SK-N-SH (cell line): ENCODE results near the gene HK2. TPM values are rescaled to one million over a fixed set of nuclear protein-coding genes. Genes with fewer than 3 reads are reported as not detected.
A peak's percentile ranks its signal among the peaks of the same experiment; 100 is the strongest.

Experiments used
- CTCF ChIA-PET: fragments of 300-600, 350-600 bp; formaldehyde crosslinking; extraction: SDS; loops from one replicate; lab custom pipeline; 2021; lab: Yijun Ruan, JAX
- POLR2A ChIA-PET: fragments of 350-600 bp; sonication (Branson Sonifier 250); formaldehyde crosslinking; extraction: SDS; loops from one replicate; lab custom pipeline; 2020; ENCODE audit warnings: antibody characterized with exemption, inconsistent platforms; lab: Yijun Ruan, JAX
- DNase-seq: peaks from one replicate; pipeline ENCODE4 v3.0.0; 2012
- H2AFZ ChIP-seq: fragments of 200-600 bp; sonication (generic); 2 replicates; pipeline ENCODE4 v1.8.1; 2016; ENCODE audit warnings: antibody characterized with exemption, mild to moderate bottlenecking, low read depth
- H3F3A ChIP-seq: fragments of 200-600 bp; sonication (generic); replicated peaks from 2 replicates; pipeline ENCODE3; 2016; ENCODE audit warnings: antibody characterized with exemption, mild to moderate bottlenecking; ENCODE audit not compliant: insufficient read depth
- H3K27ac ChIP-seq, 2 experiments: fragments of 200-500 bp in 1 of 2; fragments of 200-600 bp in 1 of 2; sonication (Bioruptor generic) in 1 of 2; sonication (generic), shearing (Covaris generic) in 1 of 2; 2 replicates each; pipeline versions ENCODE4 v1.5.1 to v1.6.1; 2014 to 2016; ENCODE audit warnings: low read depth in 2 of 2, inconsistent platforms in 1 of 2, low read length in 1 of 2, mild to moderate bottlenecking in 1 of 2, mixed read lengths in 1 of 2
- H3K27me3 ChIP-seq: fragments of 200-600 bp; sonication (generic), shearing (Covaris generic); 2 replicates; pipeline ENCODE4 v1.6.1; 2016; ENCODE audit warnings: mixed run types; ENCODE audit not compliant: insufficient read depth
- H3K36me3 ChIP-seq, 2 experiments: fragments of 200-500 bp in 1 of 2; fragments of 200-600 bp in 1 of 2; sonication (Bioruptor generic) in 1 of 2; sonication (generic) in 1 of 2; replicated peaks in 1 of 2; 2 replicates each; pipeline versions ENCODE3 to v1.5.1; 2014 to 2016; ENCODE audit warnings: low read length in 1 of 2, mild to moderate bottlenecking in 1 of 2; ENCODE audit not compliant: insufficient read depth in 2 of 2, control insufficient read depth in 1 of 2
- H3K4me1 ChIP-seq, 2 experiments: fragments of 200-500 bp in 1 of 2; fragments of 200-600 bp in 1 of 2; sonication (Bioruptor generic) in 1 of 2; sonication (generic), shearing (Covaris generic) in 1 of 2; 2 replicates each; pipeline versions ENCODE4 v1.5.1 to v1.6.1; 2014 to 2016; ENCODE audit warnings: low read depth in 1 of 2, low read length in 1 of 2, mixed run types in 1 of 2; ENCODE audit not compliant: insufficient read depth in 2 of 2, control insufficient read depth in 1 of 2
- H3K4me2 ChIP-seq: fragments of 200-600 bp; sonication (generic), shearing (Covaris generic); 2 replicates; pipeline ENCODE4 v1.6.1; 2017; ENCODE audit warnings: mixed run types
- H3K4me3 ChIP-seq, 2 experiments: fragments of 200-500 bp in 1 of 2; fragments of 200-600 bp in 1 of 2; sonication (Bioruptor generic) in 1 of 2; sonication (generic), shearing (Covaris generic) in 1 of 2; 2 replicates each; pipeline versions ENCODE4 v1.5.1 to v1.8.1; 2014 to 2016; ENCODE audit warnings: low read depth in 2 of 2, inconsistent platforms in 1 of 2, low read length in 1 of 2, mild to moderate bottlenecking in 1 of 2, mixed read lengths in 1 of 2, moderate library complexity in 1 of 2
- H3K79me2 ChIP-seq: fragments of 200-600 bp; sonication (generic); 2 replicates; pipeline ENCODE4 v1.8.1; 2017; ENCODE audit warnings: mild to moderate bottlenecking; ENCODE audit not compliant: insufficient read depth
- H3K9ac ChIP-seq: fragments of 200-600 bp; sonication (generic); 2 replicates; pipeline ENCODE4 v1.6.1; 2017; ENCODE audit warnings: mixed run types
- H3K9me2 ChIP-seq: fragments of 200-600 bp; sonication (generic); 2 replicates; pipeline ENCODE4 v1.6.1; 2017; ENCODE audit warnings: mixed run types
- H3K9me3 ChIP-seq: fragments of 200-600 bp; sonication (generic); 2 replicates; pipeline ENCODE4 v1.6.1; 2017; ENCODE audit warnings: mixed run types, mild to moderate bottlenecking, moderate library complexity
- H4K20me1 ChIP-seq: fragments of 200-600 bp; sonication (generic); 2 replicates; pipeline ENCODE4 v1.6.1; 2017; ENCODE audit warnings: mild to moderate bottlenecking, mixed run types; ENCODE audit not compliant: insufficient read depth
- CHD2 ChIP-seq: fragments of 150-350 bp; IDR thresholded peaks from 2 replicates; pipeline ENCODE4 v1.6.1; 2018; ENCODE audit warnings: low read length; ENCODE audit not compliant: partially characterized antibody
- EZH2phosphoT487 ChIP-seq: fragments of 200-600 bp; sonication (generic); IDR thresholded peaks from 2 replicates; pipeline ENCODE4 v1.6.1; 2017; ENCODE audit warnings: low read depth, mixed run types, mild to moderate bottlenecking, antibody characterized with exemption, moderate library complexity, borderline replicate concordance
- JUND ChIP-seq: IDR thresholded peaks from 2 replicates; pipeline ENCODE4 v1.4.0; 2012
- MEF2A ChIP-seq: IDR thresholded peaks from 2 replicates; pipeline ENCODE4 v1.4.0; 2012; ENCODE audit warnings: low read depth, borderline replicate concordance
- MXI1 ChIP-seq: IDR thresholded peaks from 2 replicates; pipeline ENCODE4 v1.6.1; 2012; ENCODE audit warnings: mild to moderate bottlenecking, low read depth, low read length, improper control_type of control experiment
- NFIC ChIP-seq: IDR thresholded peaks from 2 replicates; pipeline ENCODE4 v1.4.0; 2012; ENCODE audit warnings: borderline replicate concordance
- RXRA ChIP-seq: IDR thresholded peaks from 2 replicates; pipeline ENCODE4 v1.4.0; 2012; ENCODE audit warnings: low read depth, mild to moderate bottlenecking, borderline replicate concordance
- TCF12 ChIP-seq: IDR thresholded peaks from 2 replicates; pipeline ENCODE4 v1.4.0; 2012
- YY1 ChIP-seq: IDR thresholded peaks from 2 replicates; pipeline ENCODE4 v1.4.0; 2012; ENCODE audit warnings: low read depth, mild to moderate bottlenecking
- WGBS: methylation state at CpG from one replicate; pipeline ENCODE4 v1.1.6; 2017; ENCODE audit warnings: low lambda C conversion rate; 5-methylcytosine and 5-hydroxymethylcytosine counted together
- polyA plus RNA-seq, 3 experiments: library from polyadenylated mRNA; depleted of rRNA; stranded (reverse); fragments of >200 nt; gene quantifications; 2 replicates each; pipeline ENCODE4 v1.2.3, GENCODE V29; 2012
- TF ChIP-seq, protein P1 (sequence below): IDR thresholded peaks from 2 replicates; pipeline ENCODE4 v1.4.0; 2012; ENCODE audit warnings: low read depth
- TF ChIP-seq, protein P2 (sequence below): fragments of 150-350 bp; IDR thresholded peaks from 2 replicates; pipeline ENCODE4 v1.6.1; 2016; ENCODE audit warnings: mild to moderate bottlenecking, low read depth, low read length

Gene HK2
- polyA plus RNA-seq, 1 of the 3 experiments (the other 2 are of a cell fraction) = 13.5 TPM

DNA sequence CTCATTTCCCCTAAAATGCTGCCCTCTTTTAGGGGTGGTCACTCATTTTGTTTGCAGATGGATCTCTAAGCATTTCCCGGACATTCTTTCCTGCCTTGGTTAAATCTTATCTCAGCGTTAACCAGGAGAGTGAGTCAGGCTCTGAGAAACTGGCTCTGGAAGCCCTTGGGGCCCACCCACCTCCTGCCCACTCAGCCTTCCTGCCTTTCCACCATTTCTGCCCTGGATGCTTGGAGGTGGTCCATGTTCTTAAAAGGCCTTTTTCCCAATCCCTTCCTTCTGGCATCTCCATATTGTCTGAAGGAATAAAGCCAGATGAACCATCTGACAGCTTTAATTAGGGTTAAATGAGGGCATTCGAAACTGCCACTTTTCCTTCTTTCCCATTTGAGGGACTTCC lies 9.5 kb downstream of the HK2 start (continued):
- TF ChIP-seq RXRA = no peak
- peak; percentile 67; the same call in 1 of the 2 replicates for TF ChIP-seq YY1
- no peak for TF ChIP-seq MEF2A
- TF ChIP-seq, protein P1, sequence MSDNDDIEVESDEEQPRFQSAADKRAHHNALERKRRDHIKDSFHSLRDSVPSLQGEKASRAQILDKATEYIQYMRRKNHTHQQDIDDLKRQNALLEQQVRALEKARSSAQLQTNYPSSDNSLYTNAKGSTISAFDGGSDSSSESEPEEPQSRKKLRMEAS = no peak; the same call in 1 of the 2 replicates
- peak; percentile 50; the same call in 1 of the 2 replicates for TF ChIP-seq TCF12
- no peak for TF ChIP-seq MXI1
- no peak for TF ChIP-seq EZH2phosphoT487
- no peak for TF ChIP-seq CHD2
- peak; percentile 56 for TF ChIP-seq JUND
- TF ChIP-seq, protein P2, sequence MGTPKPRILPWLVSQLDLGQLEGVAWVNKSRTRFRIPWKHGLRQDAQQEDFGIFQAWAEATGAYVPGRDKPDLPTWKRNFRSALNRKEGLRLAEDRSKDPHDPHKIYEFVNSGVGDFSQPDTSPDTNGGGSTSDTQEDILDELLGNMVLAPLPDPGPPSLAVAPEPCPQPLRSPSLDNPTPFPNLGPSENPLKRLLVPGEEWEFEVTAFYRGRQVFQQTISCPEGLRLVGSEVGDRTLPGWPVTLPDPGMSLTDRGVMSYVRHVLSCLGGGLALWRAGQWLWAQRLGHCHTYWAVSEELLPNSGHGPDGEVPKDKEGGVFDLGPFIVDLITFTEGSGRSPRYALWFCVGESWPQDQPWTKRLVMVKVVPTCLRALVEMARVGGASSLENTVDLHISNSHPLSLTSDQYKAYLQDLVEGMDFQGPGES = no peak

DNA sequence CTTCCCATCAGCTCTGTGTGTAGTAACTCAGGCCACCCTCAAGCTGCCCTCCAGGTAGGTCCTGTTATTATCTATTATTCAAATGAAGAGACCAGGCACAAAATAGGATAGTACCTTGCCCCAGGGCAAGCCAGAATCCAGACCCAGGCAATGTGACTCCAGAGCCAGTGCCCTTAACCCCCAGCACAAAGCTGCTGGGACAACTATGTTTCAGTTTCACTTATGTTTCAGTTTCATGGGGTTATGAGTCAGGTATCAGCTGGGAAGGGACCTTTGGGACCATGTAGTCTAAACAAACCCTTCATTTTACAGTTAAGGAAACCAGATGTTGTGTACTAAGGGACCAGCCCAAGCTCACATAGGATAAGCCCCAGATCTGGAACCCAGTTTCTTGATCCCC lies 10.0 kb downstream of the HK2 start:
- Histone ChIP-seq H4K20me1 (no peaks in the 10 kb centered on the region), H3K27ac (peak overlapping the region; percentile 87 to 94), H3K9me2 (no peaks in the 10 kb centered on the region), H3F3A (peaks cover 33% of the 10 kb centered on the region), H3K36me3 (no peaks in the 10 kb centered on the region), H2AFZ (peak overlapping the region; percentile 42), H3K79me2 (peaks cover 39% of the 10 kb centered on the region; the same call in 1 of the 2 replicates), H3K4me2 (peak overlapping the region; percentile 65), H3K9me3 (no peaks in the 10 kb centered on the region), H3K27me3 (no peaks in the 10 kb centered on the region), H3K4me1 (peaks cover 50 to 52% of the 10 kb centered on the region in 2 experiments), H3K4me3 (peak overlapping the region in 1 of 2 experiments; percentile 17; a peak in 1 of 4 replicates), H3K9ac (peak overlapping the region; percentile 30; the same call in 1 of the 2 replicates)
- ChIA-PET POLR2A (interaction anchor here (1.3 kb wide), 1 partner anchor 19 kb away, joined by 8 read pairs; no protein-coding TSS in a partner anchor), CTCF (interaction anchor here (0.9 to 1.4 kb wide), 4 partner anchors 10 to 130 kb away, joined by 3 to 5 read pairs (median 4); no protein-coding TSS in a partner anchor)
- TF ChIP-seq NFIC (no peak), TCF12 (peak; percentile 45), JUND (peak; percentile 42)
- DNase-seq = no peak

DNA sequence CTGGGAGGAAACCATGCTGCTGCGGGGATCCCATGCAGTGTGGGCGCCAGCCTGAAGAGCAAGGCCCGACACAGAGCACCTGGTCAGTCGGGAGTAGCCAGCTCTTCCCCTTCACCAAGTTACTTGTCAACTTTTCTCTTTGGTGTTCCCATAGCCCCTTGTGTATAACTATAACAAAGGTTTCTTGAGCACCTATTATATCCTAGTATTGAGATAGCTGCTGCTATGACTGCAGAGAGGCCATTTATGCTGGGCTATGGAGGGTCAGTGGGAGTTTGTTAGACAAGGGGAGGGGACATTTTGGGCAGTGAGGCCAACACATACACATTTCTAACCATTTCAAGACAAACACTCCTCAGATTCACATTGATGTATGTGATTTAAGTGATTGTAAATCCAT lies 10.8 kb downstream of the HK2 start:
- Histone ChIP-seq H4K20me1 (no peaks in the 10 kb centered on the region), H3K4me1 (peaks cover 52 to 58% of the 10 kb centered on the region in 2 experiments), H3K79me2 (peaks cover 39% of the 10 kb centered on the region; the same call in 1 of the 2 replicates), H3K27me3 (no peaks in the 10 kb centered on the region), H3F3A (peaks cover 33% of the 10 kb centered on the region), H3K36me3 (no peaks in the 10 kb centered on the region), H3K9ac (no peak overlapping the region), H2AFZ (no peak overlapping the region), H3K4me2 (peak overlapping the region; percentile 65), H3K9me3 (no peaks in the 10 kb centered on the region), H3K9me2 (no peaks in the 10 kb centered on the region), H3K27ac (peak overlapping the region; percentile 87 to 94), H3K4me3 (no peak overlapping the region)
- 78% methylated on average over 3 of the region's 4 CpGs for WGBS
- ChIA-PET CTCF (interaction anchor here (0.5 to 1.8 kb wide), 5 partner anchors 8 to 131 kb away, joined by 3 to 7 read pairs (median 4); no protein-coding TSS in a partner anchor), POLR2A (interaction anchor here (1.3 kb wide), 1 partner anchor 18 kb away, joined by 8 read pairs; no protein-coding TSS in a partner anchor)
- no peak for TF ChIP-seq MXI1
- DNase-seq = no peak
